Natural killer cell (primary cell): ENCODE results near the gene MIEN1. TPM values are rescaled to one million over a fixed set of nuclear protein-coding genes. Genes with fewer than 3 reads are reported as not detected.

Experiments
- ATAC-seq, 3 donors: fragments of 150-1000 bp in 2 of 3; fragments of 200-7000 bp in 1 of 3; cut with Tn5 transposase; 1 replicate in 1 of 3; 2 replicates in 2 of 3; pipeline ENCODE4 v1.10.0; 2021; ENCODE audit warnings: mild to moderate bottlenecking in 2 of 3, moderate library complexity in 2 of 3
- DNase-seq, 2 donors: peaks; one replicate each; pipeline versions ENCODE4 v3.0.0 to v3.0.0-alpha.2; 2013 to 2021; ENCODE audit warnings: mixed read lengths in 1 of 2
- H3K27ac ChIP-seq: one replicate; pipeline ENCODE4 v1.5.1; 2013; ENCODE audit warnings: mild to moderate bottlenecking, low read length
- H3K27me3 ChIP-seq: one replicate; pipeline ENCODE4 v1.6.1; 2013; ENCODE audit warnings: low read length; ENCODE audit not compliant: control insufficient read depth, insufficient read depth
- H3K36me3 ChIP-seq: one replicate; pipeline ENCODE4 v1.6.1; 2013; ENCODE audit warnings: low read length; ENCODE audit not compliant: control insufficient read depth, insufficient read depth
- H3K4me1 ChIP-seq: one replicate; pipeline ENCODE4 v1.6.1; 2013; ENCODE audit warnings: low read length; ENCODE audit not compliant: control insufficient read depth, insufficient read depth
- H3K4me3 ChIP-seq: one replicate; pipeline ENCODE4 v1.5.1; 2013; ENCODE audit warnings: low read length
- H3K9me3 ChIP-seq: one replicate; pipeline ENCODE4 v1.6.1; 2013; ENCODE audit warnings: low read length; ENCODE audit not compliant: control insufficient read depth, insufficient read depth
- H3K27ac Mint-ChIP-seq, 2 donors: one replicate each; pipeline ENCODE4 v1.8.0; 2022; ENCODE audit warnings: mild to moderate bottlenecking in 2 of 2, mixed read lengths in 2 of 2, moderate library complexity in 1 of 2
- H3K27me3 Mint-ChIP-seq, 2 donors: one replicate each; pipeline ENCODE4 v1.8.0; 2022; ENCODE audit warnings: low read depth in 2 of 2, mixed read lengths in 2 of 2
- H3K36me3 Mint-ChIP-seq: one replicate; pipeline ENCODE4 v1.8.0; 2022; ENCODE audit warnings: mixed read lengths
- H3K4me1 Mint-ChIP-seq, 2 donors: one replicate each; pipeline ENCODE4 v1.8.0; 2022; ENCODE audit warnings: mixed read lengths in 2 of 2
- H3K4me3 Mint-ChIP-seq: one replicate; pipeline ENCODE4 v1.8.0; 2022; ENCODE audit warnings: mild to moderate bottlenecking, moderate library complexity, mixed read lengths
- H3K9me3 Mint-ChIP-seq, 2 donors: one replicate each; pipeline ENCODE4 v1.8.0; 2022; ENCODE audit warnings: mixed read lengths in 2 of 2
- WGBS: methylation state at CpG from one replicate; pipeline ENCODE4 v1.1.7; 2013; ENCODE audit warnings: missing lambda C conversion rate; ENCODE audit not compliant: insufficient coverage; 5-methylcytosine and 5-hydroxymethylcytosine counted together
- intact Hi-C: fragments of 100-400 bp; cut with micrococcal nuclease; formaldehyde crosslinking; loops from one replicate; pipeline ENCODE4 v1.14.2; 2022
- total RNA-seq, 4 donors: library from RNA; stranded (reverse); fragments of 120-200 nt in 1 of 4; gene quantifications; one replicate each; pipeline versions ENCODE4 v1.2.3 to v1.2.4, GENCODE V29; 2013 to 2022
- TF ChIP-seq, protein P1 (sequence below): fragments of 200-600 bp; IDR thresholded peaks from one replicate; pipeline ENCODE4 v1.8.0; 2022; ENCODE audit warnings: antibody characterized with exemption

MIEN1 gene
- total RNA-seq, 3 donors from 2014 or later (not counting 1 experiment from before 2014, with no cell fraction given), result 48.8 to 55.2 (median 51.6) TPM

DNA sequence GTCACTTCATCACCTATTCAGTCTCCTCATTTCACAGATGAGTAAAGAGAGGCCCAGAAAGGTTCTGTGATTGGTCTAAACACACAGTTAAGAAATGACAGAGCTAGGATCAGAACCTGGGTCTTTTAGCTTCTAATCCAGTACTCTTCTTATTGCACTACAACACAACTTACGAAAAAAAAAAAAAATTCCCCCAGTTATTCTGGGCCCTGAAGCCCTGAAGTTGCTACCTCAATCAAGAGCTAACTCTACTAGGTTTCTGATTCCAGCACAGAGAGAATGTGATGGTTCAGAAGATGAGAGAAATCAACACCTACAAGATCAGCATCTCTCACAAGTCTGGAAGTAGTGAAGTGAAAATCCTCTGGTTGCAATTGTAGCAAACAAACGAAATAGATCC is 44.7 kb upstream of the MIEN1 start:
- Mint-ChIP-seq H3K27ac (peak overlapping the region; percentile 94 to 98), H3K36me3 (peaks cover 7% of the 10 kb centered on the region), H3K27me3 (no peaks in the 10 kb centered on the region), H3K4me1 (peaks cover 80 to 87% of the 10 kb centered on the region in 2 donors), H3K9me3 (no peaks in the 10 kb centered on the region), H3K4me3 (peak overlapping the region; percentile 97)
- peaks cover 62% of the 10 kb centered on the region for H3K4me1 ChIP-seq
- peaks cover 14% of the 10 kb centered on the region for H3K36me3 ChIP-seq
- 58% methylated on average over 2 of the region's 2 CpGs for WGBS
- TF ChIP-seq, protein P1, sequence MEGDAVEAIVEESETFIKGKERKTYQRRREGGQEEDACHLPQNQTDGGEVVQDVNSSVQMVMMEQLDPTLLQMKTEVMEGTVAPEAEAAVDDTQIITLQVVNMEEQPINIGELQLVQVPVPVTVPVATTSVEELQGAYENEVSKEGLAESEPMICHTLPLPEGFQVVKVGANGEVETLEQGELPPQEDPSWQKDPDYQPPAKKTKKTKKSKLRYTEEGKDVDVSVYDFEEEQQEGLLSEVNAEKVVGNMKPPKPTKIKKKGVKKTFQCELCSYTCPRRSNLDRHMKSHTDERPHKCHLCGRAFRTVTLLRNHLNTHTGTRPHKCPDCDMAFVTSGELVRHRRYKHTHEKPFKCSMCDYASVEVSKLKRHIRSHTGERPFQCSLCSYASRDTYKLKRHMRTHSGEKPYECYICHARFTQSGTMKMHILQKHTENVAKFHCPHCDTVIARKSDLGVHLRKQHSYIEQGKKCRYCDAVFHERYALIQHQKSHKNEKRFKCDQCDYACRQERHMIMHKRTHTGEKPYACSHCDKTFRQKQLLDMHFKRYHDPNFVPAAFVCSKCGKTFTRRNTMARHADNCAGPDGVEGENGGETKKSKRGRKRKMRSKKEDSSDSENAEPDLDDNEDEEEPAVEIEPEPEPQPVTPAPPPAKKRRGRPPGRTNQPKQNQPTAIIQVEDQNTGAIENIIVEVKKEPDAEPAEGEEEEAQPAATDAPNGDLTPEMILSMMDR, result no peak
- peak in 1 of 2 donors; percentile 54 for DNase-seq
- H3K27me3 ChIP-seq, result no peaks in the 10 kb centered on the region
- no peaks in the 10 kb centered on the region for H3K9me3 ChIP-seq
- H3K4me3 ChIP-seq, result peak overlapping the region; percentile 31
- intact Hi-C loops, result loop anchor here (10.0 kb wide), 1 partner anchor 330 kb away; the partner anchor contains the start of gene NR1D1
- peak overlapping the region; percentile 85 for H3K27ac ChIP-seq
- ATAC-seq, result peak in 2 of 3 donors; percentile 8 to 26

DNA sequence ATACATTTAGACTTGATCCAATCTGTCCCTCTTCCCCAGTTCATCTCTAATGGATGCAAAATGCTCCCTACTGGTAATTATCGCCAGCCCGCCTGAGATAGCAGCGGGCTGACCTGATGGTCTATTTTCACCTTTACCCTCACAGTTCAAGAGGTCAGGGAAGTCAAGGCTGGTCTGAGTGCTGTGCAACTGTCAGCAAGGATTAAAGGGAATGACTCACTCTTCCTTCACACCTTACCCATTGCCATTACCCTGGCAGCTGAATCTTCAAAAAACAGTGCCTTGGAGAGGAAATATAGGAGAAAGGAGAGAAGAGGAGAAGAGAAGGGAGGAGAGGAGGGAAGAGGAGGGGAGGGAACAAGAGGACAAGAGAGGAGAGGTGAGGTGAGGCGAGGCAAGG is 43.7 kb upstream of the MIEN1 start:
- H3K4me1 ChIP-seq, result peaks cover 63% of the 10 kb centered on the region
- no peaks in the 10 kb centered on the region for H3K27me3 Mint-ChIP-seq
- H3K4me3 ChIP-seq, result no peak overlapping the region
- no peaks in the 10 kb centered on the region for H3K9me3 Mint-ChIP-seq
- H3K27ac Mint-ChIP-seq, result peak overlapping the region; percentile 94 to 98
- 33% methylated on average over 3 of the region's 4 CpGs for WGBS
- peaks cover 90 to 92% of the 10 kb centered on the region in 2 donors for H3K4me1 Mint-ChIP-seq
- no peaks in the 10 kb centered on the region for H3K9me3 ChIP-seq
- peaks cover 21% of the 10 kb centered on the region for H3K36me3 ChIP-seq
- peak overlapping the region; percentile 85 for H3K27ac ChIP-seq
- TF ChIP-seq, protein P1, result no peak
- intact Hi-C loops, result loop anchor here (5.0 to 10.0 kb wide), 2 partner anchors 88 to 331 kb away; partner anchors contain the start of genes IKZF3 and NR1D1
- ATAC-seq (peak in 1 of 3 donors; percentile 16), DNase-seq (peak in 1 of 2 donors; percentile 57)
- no peaks in the 10 kb centered on the region for H3K27me3 ChIP-seq
- H3K4me3 Mint-ChIP-seq, result peak overlapping the region; percentile 97
- H3K36me3 Mint-ChIP-seq, result peaks cover 7% of the 10 kb centered on the region

DNA sequence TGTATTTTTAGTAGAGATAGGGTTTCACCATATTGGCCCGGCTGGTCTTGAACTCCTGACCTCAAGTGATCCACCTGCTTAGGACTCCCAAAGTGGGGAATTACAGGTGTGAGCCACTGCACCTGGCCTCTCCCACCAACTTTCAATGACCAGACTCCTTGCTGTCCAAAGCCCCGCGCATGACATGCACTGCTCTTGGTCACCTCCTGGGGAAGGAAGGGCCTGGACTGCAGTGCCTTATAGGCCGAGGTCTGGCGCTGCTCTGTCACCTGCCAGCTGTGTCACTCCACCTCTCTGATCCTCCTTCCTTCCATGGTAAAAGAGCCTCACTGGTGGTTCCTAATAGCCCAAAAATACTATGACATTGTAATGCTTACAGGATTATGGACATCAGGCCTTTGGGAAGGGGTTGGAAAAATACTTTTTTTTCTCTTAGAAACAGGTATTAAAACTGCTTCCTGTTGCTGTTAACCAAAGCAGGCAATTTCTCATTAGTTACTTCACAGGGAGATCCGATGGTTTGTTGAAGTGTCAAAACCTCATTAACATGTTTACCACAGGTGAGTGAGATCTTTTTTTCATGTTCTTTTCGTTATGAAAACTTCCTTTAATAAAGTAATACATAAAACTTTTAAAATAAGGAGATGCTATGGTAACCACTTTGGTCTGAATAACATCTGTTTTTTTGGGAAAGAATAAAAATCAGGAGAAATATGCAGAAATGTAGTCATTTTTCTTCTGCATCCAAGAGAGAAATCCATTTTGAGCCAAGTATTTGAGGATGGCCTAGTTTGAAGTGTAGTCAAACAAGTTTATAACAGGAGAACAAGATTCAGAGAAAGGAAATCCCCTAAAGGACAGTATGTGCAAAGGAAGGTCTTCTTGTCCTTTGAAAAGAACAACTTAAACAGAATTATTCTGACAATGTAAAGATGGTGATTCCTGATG is 42.9 kb upstream of the MIEN1 start:
- Histone ChIP-seq H3K27me3 (no peaks in the 10 kb centered on the region), H3K4me1 (peaks cover 61% of the 10 kb centered on the region), H3K4me3 (peak overlapping the region; percentile 11), H3K9me3 (no peaks in the 10 kb centered on the region), H3K36me3 (peaks cover 22% of the 10 kb centered on the region), H3K27ac (peak overlapping the region; percentile 85)
- Mint-ChIP-seq H3K27ac (peak overlapping the region; percentile 94 to 98), H3K36me3 (peaks cover 7% of the 10 kb centered on the region), H3K4me1 (peaks cover 94 to 95% of the 10 kb centered on the region in 2 donors), H3K4me3 (peak overlapping the region; percentile 97), H3K9me3 (no peaks in the 10 kb centered on the region), H3K27me3 (no peaks in the 10 kb centered on the region)
- DNase-seq (peak in 1 of 2 donors; percentile 74), ATAC-seq (peak; percentile 22 to 59 (median 54))
- TF ChIP-seq, protein P1, result no peak
- WGBS, result 44% methylated on average over 5 of the region's 7 CpGs
- intact Hi-C loops, result loop anchor here (2.0 to 10.0 kb wide), 3 partner anchors 14 to 332 kb away; partner anchors contain the start of genes IKZF3 and NR1D1
